NOMO-1 treated with dmso at 0.1 percent for 144 hours (cell line): Measurements from ENCODE around the gene CACNA2D2.
"Not testable (repeated sequence)": the region's sequence is repeated elsewhere in the genome, so short reads cannot be mapped to it uniquely, and the experiment has no call there.

Experiments
- DNase-seq: peaks from one replicate; lab custom pipeline; 2025; ENCODE audit not compliant: unreplicated experiment; lab: John Stamatoyannopoulos, UW

The CACNA2D2 gene

GRCh38 chr3:50530001-50530970 lies 26.9 kb upstream of the CACNA2D2 start:
- DNase-seq = no peak

- peak; percentile 67 for DNase-seq
These were observed 22.6 kb upstream of the CACNA2D2 start for GRCh38 chr3:50525987-50526386.

- DNase-seq = no peak
These were observed 21.9 kb upstream of the CACNA2D2 start for GRCh38 chr3:50525191-50525910.

GRCh38 chr3:50524746-50525145 lies 21.3 kb upstream of the CACNA2D2 start:
- no peak for DNase-seq

- DNase-seq = no peak
These were observed 19.9 kb upstream of the CACNA2D2 start for GRCh38 chr3:50523279-50523811.

- no peak for DNase-seq
These were observed 18.1 kb upstream of the CACNA2D2 start for GRCh38 chr3:50521572-50521971.

GRCh38 chr3:50520849-50521248 lies 17.4 kb upstream of the CACNA2D2 start:
- DNase-seq = no peak

GRCh38 chr3:50519471-50520089 lies 16.1 kb upstream of the CACNA2D2 start:
- DNase-seq = no peak

GRCh38 chr3:50518436-50518835 lies 15.0 kb upstream of the CACNA2D2 start:
- DNase-seq = no peak

- DNase-seq = no peak
These were observed 14.3 kb upstream of the CACNA2D2 start for GRCh38 chr3:50517721-50518206.

- no peak for DNase-seq
These were observed 13.0 kb upstream of the CACNA2D2 start for GRCh38 chr3:50516440-50516871.

- peak; percentile 51 for DNase-seq
These were observed 12.4 kb upstream of the CACNA2D2 start for GRCh38 chr3:50515565-50516439.

GRCh38 chr3:50512908-50513307 lies 9.5 kb upstream of the CACNA2D2 start:
- not testable (repeated sequence) for DNase-seq

GRCh38 chr3:50512131-50512530 lies 8.7 kb upstream of the CACNA2D2 start:
- no peak for DNase-seq

GRCh38 chr3:50510325-50510724 lies 6.9 kb upstream of the CACNA2D2 start:
- DNase-seq = no peak

- no peak for DNase-seq
These were observed 6.3 kb upstream of the CACNA2D2 start for GRCh38 chr3:50509715-50510114.

GRCh38 chr3:50508821-50509220 lies 5.4 kb upstream of the CACNA2D2 start:
- DNase-seq = no peak

- DNase-seq = no peak
These were observed 2.7 kb upstream of the CACNA2D2 start for GRCh38 chr3:50506169-50506568.

- no peak for DNase-seq
These were observed 1.2 kb upstream of the CACNA2D2 start for GRCh38 chr3:50504681-50505080.
